Stimulated activated CD8-positive, alpha-beta memory T cell treated with anti-CD3 and anti-CD28 coated beads, Interleukin-12 subunit alpha, Interleukin-12 subunit beta, amount 100 ng/mL, for 1 hour (primary cell): ENCODE results near the gene FIS1.

ENCODE experiments used
- DNase-seq: peaks from one replicate; pipeline ENCODE4 v3.0.0-alpha.2; 2020; ENCODE audit warnings: low read depth

The FIS1 gene

GRCh38 chr7:101233907-101234547 is 10.9 kb downstream of the FIS1 start:
- DNase-seq: no peak

- no peak for DNase-seq
These were observed 12.6 kb downstream of the FIS1 start for GRCh38 chr7:101232141-101232850.

GRCh38 chr7:101231644-101232043 is 13.2 kb downstream of the FIS1 start:
- DNase-seq: no peak

- DNase-seq: no peak
These were observed 18.2 kb downstream of the FIS1 start for GRCh38 chr7:101226721-101227120.

GRCh38 chr7:101225650-101226049 is 19.2 kb downstream of the FIS1 start:
- no peak for DNase-seq

GRCh38 chr7:101223528-101223927 is 21.4 kb downstream of the FIS1 start:
- DNase-seq: no peak

GRCh38 chr7:101222275-101222830 is 22.5 kb downstream of the FIS1 start:
- DNase-seq: no peak

- no peak for DNase-seq
These were observed 24.6 kb downstream of the FIS1 start for GRCh38 chr7:101220295-101220694.

GRCh38 chr7:101218236-101219125 is 26.4 kb downstream of the FIS1 start:
- no peak for DNase-seq

- peak; percentile 98 for DNase-seq
These were observed 27.3 kb downstream of the FIS1 start, which contains the start of the genes PLOD3 and ZNHIT1 for GRCh38 chr7:101217388-101218235. Gene PLOD3 (minus strand): TSS chr7:101217581. CDS start chr7:101217274, 307 bp downstream. Gene ZNHIT1 (plus strand): TSS chr7:101218165. CDS start chr7:101218196, 31 bp downstream.

GRCh38 chr7:101216860-101217387 is 28.0 kb downstream of the FIS1 start:
- DNase-seq: no peak

- DNase-seq: no peak
These were observed 28.7 kb downstream of the FIS1 start for GRCh38 chr7:101216001-101216859.

GRCh38 chr7:101212014-101212413 is 32.9 kb downstream of the FIS1 start:
- DNase-seq: no peak

- DNase-seq: no peak
These were observed 33.4 kb downstream of the FIS1 start for GRCh38 chr7:101211501-101211900.

- DNase-seq: no peak
These were observed 34.7 kb downstream of the FIS1 start for GRCh38 chr7:101210143-101210542.

- DNase-seq: no peak
These were observed 36.1 kb downstream of the FIS1 start for GRCh38 chr7:101208794-101209193.

- no peak for DNase-seq
These were observed 37.4 kb downstream of the FIS1 start for GRCh38 chr7:101207459-101207858.

- no peak for DNase-seq
These were observed 38.2 kb downstream of the FIS1 start for GRCh38 chr7:101206665-101207042.

- no peak for DNase-seq
These were observed 38.8 kb downstream of the FIS1 start for GRCh38 chr7:101205901-101206664.
